ENCODE data around the gene SAA4. TPM values are rescaled to one million over a fixed set of nuclear protein-coding genes. Genes with fewer than 3 reads are reported as not detected.
A peak's percentile ranks its signal among the peaks of the same experiment; 100 is the strongest.

Gene SAA4
- total and polyA plus RNA-seq, 10 of the 15 experiments (the other 5 are each of a cell fraction or from before 2014, with no cell fraction given), result not detected

- no peak for TF ChIP-seq ZBTB40 (IDR thresholded peaks at IDR 0.05; ENCODE audit: borderline replicate concordance)
- TF ChIP-seq FOXK2 (IDR thresholded peaks at IDR 0.05), result no peak
- no peak for TF ChIP-seq ATF7 (IDR thresholded peaks at IDR 0.05; ENCODE audit: low read depth)
- TF ChIP-seq ZBTB4 (CRISPR knock-in tag; IDR thresholded peaks at IDR 0.05), result no peak
- no peaks in the 10 kb centered on the region for H3K4me1 ChIP-seq (ENCODE audit: control insufficient read depth, insufficient read depth, low read length)
- no peaks in the 10 kb centered on the region for H4K20me1 ChIP-seq (ENCODE audit: control insufficient read depth, insufficient read depth)
- H3K27me3 ChIP-seq (replicated peaks in 1 of 2; ENCODE audit: control insufficient read depth in 2 of 2, insufficient read depth in 2 of 2, low read length in 1 of 2), result no peaks in the 10 kb centered on the region
- FAIRE-seq, result no peak
- in situ Hi-C loops (cut with MboI) (no loop called here), intact Hi-C loops (cut with micrococcal nuclease; ENCODE audit: unreplicated experiment) (no loop called here)
- no peak overlapping the region for H3K4me2 ChIP-seq (ENCODE audit: control insufficient read depth, insufficient read depth)
- POLR2A ChIA-PET, result no interaction called here
- H3K36me3 ChIP-seq (ENCODE audit: control insufficient read depth in 2 of 2, insufficient read depth in 2 of 2, low read length in 1 of 2), result no peaks in the 10 kb centered on the region
- BruUV-seq (replicated peaks), result no TSS peak
- H3K27ac ChIP-seq (ENCODE audit: control insufficient read depth, insufficient read depth), result no peak overlapping the region
- DNase-seq (ENCODE audit: low read depth, low spot score), result no peak
- ATAC-seq, result peak; percentile 34; the same call in 1 of the 3 replicates
- H3K9ac ChIP-seq (ENCODE audit: control insufficient read depth, insufficient read depth, low read length), result no peak overlapping the region
- no peaks in the 10 kb centered on the region for H3K79me2 ChIP-seq (ENCODE audit: control insufficient read depth, insufficient read depth, low read length)
- RAD21 ChIA-PET (ENCODE audit: unreplicated experiment), result interaction anchor here (2.1 kb wide), 1 partner anchor 8 kb away, joined by 8 read pairs; no protein-coding TSS in a partner anchor
- CTCF ChIA-PET, result interaction anchor here (0.7 to 1.7 kb wide), 3 partner anchors 8 to 199 kb away, joined by 3 to 9 read pairs (median 4); no protein-coding TSS in a partner anchor
- no peak overlapping the region for H3K4me3 ChIP-seq
- WGBS (ENCODE audit: insufficient coverage, insufficient replicate concordance, low lambda C conversion rate, missing lambda C conversion rate), result 38% methylated on average over 7 of the region's 8 CpGs
- H2AFZ ChIP-seq (ENCODE audit: control insufficient read depth, low read depth, low read length), result no peak overlapping the region
- SMC1A ChIA-PET (ENCODE audit: uncharacterized antibody, unreplicated experiment), result interaction anchor here (0.5 to 1.4 kb wide), 3 partner anchors 8 to 175 kb away, joined by 3 read pairs; no protein-coding TSS in a partner anchor
- no peaks in the 10 kb centered on the region for H3K9me3 ChIP-seq (replicated peaks; ENCODE audit: control insufficient read depth, insufficient read depth, low read length)
These were observed 938 bp downstream of the SAA4 start for GRCh38 chr11:18235394-18236334.

Data from GM12878 (cell line).